K562 (cell line): Measurements from ENCODE around the gene GRAMD2A. TPM values are rescaled to one million over a fixed set of nuclear protein-coding genes. Genes with fewer than 3 reads are reported as not detected.

Experiments used
- CEBPG ChIP-seq, 3 experiments: fragments of 200-800 bp in 1 of 3; sonication (Bioruptor generic) in 1 of 3; sonication (generic) in 1 of 3; formaldehyde crosslinking in 1 of 3; IDR thresholded peaks in 2 of 3; conservative IDR thresholded peaks in 1 of 3; 2 replicates each; pipeline versions ENCODE4 v1.6.1 to v1.8.0; 2016 to 2022; ENCODE audit warnings: missing compliant biosample characterization in 2 of 3, missing genetic modification characterization in 2 of 3, mild to moderate bottlenecking in 1 of 3, missing genetic modification reagents in 1 of 3
- FOXA1 ChIP-seq: fragments of 450-650 bp; IDR thresholded peaks from 2 replicates; pipeline ENCODE4 v1.6.1; 2016; ENCODE audit warnings: mild to moderate bottlenecking, borderline replicate concordance
- HEY1 ChIP-seq: fragments of 250-450 bp; sonication (Bioruptor Pico); IDR thresholded peaks from 2 replicates; pipeline ENCODE4 v1.5.0; 2020; ENCODE audit warnings: mild to moderate bottlenecking, moderate library complexity, borderline replicate concordance
- HNRNPUL1 ChIP-seq: fragments of 200-400 bp; formaldehyde crosslinking; IDR thresholded peaks from 2 replicates; pipeline ENCODE4 v1.6.1; 2017; ENCODE audit warnings: low read length
- KLF16 ChIP-seq: IDR thresholded peaks from 2 replicates; pipeline ENCODE4 v1.6.1; 2016; ENCODE audit warnings: antibody characterized with exemption
- MXI1 ChIP-seq: IDR thresholded peaks from 2 replicates; pipeline ENCODE4 v1.6.1; 2011; ENCODE audit warnings: low read depth, mild to moderate bottlenecking, improper control_type of control experiment, low read length
- OTX1 ChIP-seq: fragments of 450-650 bp; formaldehyde crosslinking; IDR thresholded peaks from 2 replicates; pipeline ENCODE4 v1.4.0; 2022; ENCODE audit warnings: mild to moderate bottlenecking
- PCBP2 ChIP-seq: fragments of 200-400 bp; formaldehyde crosslinking; IDR thresholded peaks from 2 replicates; pipeline ENCODE4 v1.6.1; 2018; ENCODE audit warnings: low read length, low read depth, mild to moderate bottlenecking, moderate library complexity; ENCODE audit not compliant: poor library complexity, severe bottlenecking
- PHF20 ChIP-seq: fragments of 450-650 bp; IDR thresholded peaks from 2 replicates; pipeline ENCODE4 v1.6.1; 2018; ENCODE audit not compliant: partially characterized antibody
- PKNOX1 ChIP-seq: fragments of 450-650 bp; IDR thresholded peaks from 2 replicates; pipeline ENCODE4 v1.6.1; 2016
- POLR2AphosphoS2 ChIP-seq: IDR thresholded peaks from 2 replicates; pipeline ENCODE4 v1.6.1; 2012; ENCODE audit warnings: low read length, improper control_type of control experiment
- PPARD ChIP-seq: fragments of 250-450 bp; sonication (Bioruptor Pico); IDR thresholded peaks from 2 replicates; pipeline ENCODE4 v1.8.0; 2022; ENCODE audit warnings: inconsistent platforms, mild to moderate bottlenecking, moderate library complexity
- PTRF ChIP-seq: fragments of 450-650 bp; IDR thresholded peaks from 2 replicates; pipeline ENCODE4 v1.6.1; 2016; ENCODE audit warnings: mild to moderate bottlenecking, missing genetic modification characterization, missing compliant biosample characterization
- PURB ChIP-seq: sonication (generic); formaldehyde crosslinking; IDR thresholded peaks from 2 replicates; pipeline ENCODE4 v1.9.0; 2021; ENCODE audit warnings: low read depth, mild to moderate bottlenecking, missing genetic modification reagents
- SOX6 ChIP-seq: fragments of 450-650 bp; IDR thresholded peaks from 2 replicates; pipeline ENCODE4 v1.6.1; 2014; ENCODE audit warnings: mild to moderate bottlenecking
- SREBF1 ChIP-seq: fragments of 150-350 bp; IDR thresholded peaks from 2 replicates; pipeline ENCODE4 v1.6.1; 2014; ENCODE audit warnings: antibody characterized with exemption, low read depth, low read length, borderline replicate concordance
- SRSF3 ChIP-seq: fragments of 200-400 bp; formaldehyde crosslinking; IDR thresholded peaks from 2 replicates; pipeline ENCODE4 v1.6.1; 2016; ENCODE audit warnings: mild to moderate bottlenecking, low read length, moderate library complexity; ENCODE audit not compliant: insufficient read depth
- STAT5B ChIP-seq: fragments of 250-450 bp; sonication (Bioruptor Pico); IDR thresholded peaks from 2 replicates; pipeline ENCODE4 v1.8.0; 2021; ENCODE audit warnings: mild to moderate bottlenecking, inconsistent platforms
- TBP ChIP-seq: optimal IDR thresholded peaks from 2 replicates; pipeline ENCODE3; 2011; ENCODE audit warnings: low read depth, low read length, improper control_type of control experiment
- VEZF1 ChIP-seq: fragments of 200-800 bp; sonication (Bioruptor generic); IDR thresholded peaks from 2 replicates; pipeline ENCODE4 v1.6.1; 2017; ENCODE audit warnings: missing genetic modification characterization, missing compliant biosample characterization
- ZBTB12 ChIP-seq: fragments of 250-450 bp; sonication (Bioruptor Pico); IDR thresholded peaks from 2 replicates; pipeline ENCODE4 v1.4.0; 2020
- ZKSCAN1 ChIP-seq: fragments of 150-350 bp; IDR thresholded peaks from 2 replicates; pipeline ENCODE4 v1.6.1; 2016; ENCODE audit warnings: low read depth, low read length
- ZNF263 ChIP-seq: sonication (generic); formaldehyde crosslinking; IDR thresholded peaks from 2 replicates; pipeline ENCODE4 v1.8.0; 2022; ENCODE audit warnings: mild to moderate bottlenecking, missing genetic modification reagents, borderline replicate concordance
- polyA plus RNA-seq, 8 experiments: library from polyadenylated mRNA; depleted of rRNA in 4 of 8; stranded (reverse) in 5 of 8; unstranded in 3 of 8; fragments of >200 nt; fragmentation: Nextera tagmentation in 2 of 8; fragmentation: Illumina TruSeq in 1 of 8; extraction: Ambion mirVana in 2 of 8; extraction: Trizol in 1 of 8; gene quantifications; 2 replicates each; pipeline versions ENCODE4 v1.2.1 to v1.2.3, GENCODE V29; 2011 to 2014; ENCODE audit warnings: inconsistent platforms in 1 of 8, missing spikeins in 1 of 8
- total RNA-seq, 7 experiments: library from RNA; depleted of rRNA in 6 of 7; stranded (reverse); fragments of >200 nt in 6 of 7; fragmentation: Illumina TruSeq in 2 of 7; extraction: Trizol in 2 of 7; gene quantifications; 2 replicates each; pipeline versions ENCODE4 v1.2.1 to v1.2.3, GENCODE V29; 2011 to 2021; ENCODE audit warnings: low replicate concordance in 1 of 7

GRAMD2A gene
- total and polyA plus RNA-seq, 9 of the 15 experiments (the other 6 are each of a cell fraction or from before 2014, with no cell fraction given) = 0.08 to 0.22 TPM; not detected in 7

GRCh38 chr15:72118017-72118978 is 79.3 kb downstream of the GRAMD2A start, which contains the start of the genes MYO9A and SENP8 (continued):
- TF ChIP-seq TBP (no peak), SREBF1 (no peak), OTX1 (no peak), POLR2AphosphoS2 (no peak), HEY1 (CRISPR knock-in tag) (no peak), PURB (CRISPR knock-in tag) (no peak), SRSF3 (no peak), PCBP2 (no peak), FOXA1 (no peak), VEZF1 (CRISPR knock-in tag) (peak; percentile 92), MXI1 (0 out of 2 replicates have a peak, but pooled peaks have one; percentile 31), HNRNPUL1 (no peak), PPARD (CRISPR knock-in tag) (no peak), PTRF (tag) (no peak), ZBTB12 (CRISPR knock-in tag) (no peak), PHF20 (no peak), KLF16 (no peak), ZNF263 (CRISPR knock-in tag) (no peak), PKNOX1 (no peak), STAT5B (CRISPR knock-in tag) (no peak), SOX6 (no peak; the same call in 1 of the 2 replicates), ZKSCAN1 (no peak), CEBPG (CRISPR knock-in tag; IDR thresholded peaks at IDR 0.05) (peak; percentile 79), CEBPG (tag; conservative IDR thresholded peaks at IDR 0.05 in 1 of 2, IDR thresholded peaks at IDR 0.05 in 1 of 2) (peak; percentile 71 to 77; a peak in 3 of 4 replicates)
